LNCAP (cell line): ENCODE data around the gene PCNA.

Source experiments
- TF ChIP-seq, protein P1 (sequence below): fragments of 450-650 bp; IDR thresholded peaks from 2 replicates; pipeline ENCODE4 v1.5.1; 2017; ENCODE audit warnings: mild to moderate bottlenecking

Gene PCNA

DNA sequence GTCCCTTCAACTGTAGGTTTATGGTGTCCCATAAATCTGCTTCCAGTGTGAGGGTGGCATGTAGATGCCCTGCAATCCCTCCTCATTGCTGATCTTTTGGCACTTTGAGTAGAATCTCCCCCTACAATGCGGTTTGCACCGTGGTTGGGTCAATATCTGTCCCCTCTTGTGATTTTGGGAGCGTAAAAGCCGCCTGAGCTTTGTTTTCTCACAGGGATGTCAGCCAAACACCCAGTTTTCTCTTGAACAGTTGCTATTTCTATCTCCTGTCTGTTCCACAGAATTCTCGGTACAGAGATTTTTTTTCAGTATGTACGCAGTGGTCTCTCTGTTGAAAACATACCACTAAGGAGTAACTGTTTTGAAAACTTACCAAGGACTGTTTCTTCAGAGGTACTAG lies 28.8 kb upstream of the PCNA start:
- TF ChIP-seq, protein P1, sequence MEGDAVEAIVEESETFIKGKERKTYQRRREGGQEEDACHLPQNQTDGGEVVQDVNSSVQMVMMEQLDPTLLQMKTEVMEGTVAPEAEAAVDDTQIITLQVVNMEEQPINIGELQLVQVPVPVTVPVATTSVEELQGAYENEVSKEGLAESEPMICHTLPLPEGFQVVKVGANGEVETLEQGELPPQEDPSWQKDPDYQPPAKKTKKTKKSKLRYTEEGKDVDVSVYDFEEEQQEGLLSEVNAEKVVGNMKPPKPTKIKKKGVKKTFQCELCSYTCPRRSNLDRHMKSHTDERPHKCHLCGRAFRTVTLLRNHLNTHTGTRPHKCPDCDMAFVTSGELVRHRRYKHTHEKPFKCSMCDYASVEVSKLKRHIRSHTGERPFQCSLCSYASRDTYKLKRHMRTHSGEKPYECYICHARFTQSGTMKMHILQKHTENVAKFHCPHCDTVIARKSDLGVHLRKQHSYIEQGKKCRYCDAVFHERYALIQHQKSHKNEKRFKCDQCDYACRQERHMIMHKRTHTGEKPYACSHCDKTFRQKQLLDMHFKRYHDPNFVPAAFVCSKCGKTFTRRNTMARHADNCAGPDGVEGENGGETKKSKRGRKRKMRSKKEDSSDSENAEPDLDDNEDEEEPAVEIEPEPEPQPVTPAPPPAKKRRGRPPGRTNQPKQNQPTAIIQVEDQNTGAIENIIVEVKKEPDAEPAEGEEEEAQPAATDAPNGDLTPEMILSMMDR: no peak

DNA sequence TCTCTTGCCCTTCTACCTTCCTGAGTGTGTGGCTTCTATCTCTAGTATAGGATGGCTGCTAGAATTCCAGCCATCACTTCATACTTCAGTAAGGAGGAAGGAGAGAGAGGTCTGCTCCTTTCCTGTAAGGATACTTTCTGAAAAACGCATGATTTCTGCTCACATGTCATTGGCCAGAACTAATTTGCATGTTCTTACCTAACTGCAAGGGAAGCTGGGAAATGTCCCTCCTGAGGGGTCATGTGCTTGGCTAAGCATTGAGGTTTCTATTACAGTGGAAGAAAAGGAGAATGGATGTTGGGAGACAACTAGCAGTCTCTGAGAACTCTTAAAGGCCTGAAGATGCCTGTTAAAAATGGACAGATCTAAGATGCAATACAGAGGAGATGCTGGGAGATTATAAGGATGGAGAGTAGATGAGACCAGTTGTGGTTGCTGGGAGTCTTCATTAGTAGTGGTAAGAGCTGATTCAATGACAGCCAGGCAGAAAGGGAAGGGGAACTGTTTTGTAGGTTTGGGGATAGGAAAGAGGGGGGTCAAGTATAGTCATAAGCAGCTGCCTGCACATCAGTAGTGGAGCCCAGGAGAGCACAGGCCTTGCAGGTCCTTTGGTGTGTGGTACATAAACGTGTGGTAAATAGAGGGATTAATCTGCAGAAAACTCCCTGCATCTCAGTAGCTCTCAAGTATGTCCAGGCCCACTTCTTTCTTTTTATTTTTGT lies 27.3 kb upstream of the PCNA start:
- TF ChIP-seq, protein P1: no peak

DNA sequence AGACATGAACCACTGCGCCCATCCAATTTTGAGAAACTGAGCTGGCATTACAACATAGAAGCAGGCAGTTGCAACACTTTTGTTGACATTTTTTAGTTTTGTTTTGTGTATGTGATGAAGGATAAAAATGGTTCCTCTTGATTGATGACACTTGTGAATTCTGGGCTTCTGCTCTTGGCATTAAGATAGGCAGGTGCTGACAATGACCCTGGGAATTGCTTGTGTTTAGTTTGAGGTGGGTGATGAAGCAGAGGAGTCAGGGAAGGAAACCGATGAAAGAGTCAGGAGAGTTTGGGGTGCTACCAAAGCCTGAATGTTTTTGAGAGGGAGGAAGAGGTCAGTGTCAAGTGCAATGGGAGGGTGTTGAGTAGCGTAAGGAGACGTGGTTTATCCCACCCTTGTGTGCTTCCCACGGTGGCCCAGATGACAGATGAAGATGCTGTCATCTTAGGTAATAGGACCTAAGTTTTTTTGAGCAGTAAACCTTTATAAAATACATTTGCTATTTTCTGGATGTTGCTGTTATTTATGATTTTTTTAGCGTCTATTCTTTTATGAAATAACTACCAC lies 26.4 kb upstream of the PCNA start:
- TF ChIP-seq, protein P1: no peak

DNA sequence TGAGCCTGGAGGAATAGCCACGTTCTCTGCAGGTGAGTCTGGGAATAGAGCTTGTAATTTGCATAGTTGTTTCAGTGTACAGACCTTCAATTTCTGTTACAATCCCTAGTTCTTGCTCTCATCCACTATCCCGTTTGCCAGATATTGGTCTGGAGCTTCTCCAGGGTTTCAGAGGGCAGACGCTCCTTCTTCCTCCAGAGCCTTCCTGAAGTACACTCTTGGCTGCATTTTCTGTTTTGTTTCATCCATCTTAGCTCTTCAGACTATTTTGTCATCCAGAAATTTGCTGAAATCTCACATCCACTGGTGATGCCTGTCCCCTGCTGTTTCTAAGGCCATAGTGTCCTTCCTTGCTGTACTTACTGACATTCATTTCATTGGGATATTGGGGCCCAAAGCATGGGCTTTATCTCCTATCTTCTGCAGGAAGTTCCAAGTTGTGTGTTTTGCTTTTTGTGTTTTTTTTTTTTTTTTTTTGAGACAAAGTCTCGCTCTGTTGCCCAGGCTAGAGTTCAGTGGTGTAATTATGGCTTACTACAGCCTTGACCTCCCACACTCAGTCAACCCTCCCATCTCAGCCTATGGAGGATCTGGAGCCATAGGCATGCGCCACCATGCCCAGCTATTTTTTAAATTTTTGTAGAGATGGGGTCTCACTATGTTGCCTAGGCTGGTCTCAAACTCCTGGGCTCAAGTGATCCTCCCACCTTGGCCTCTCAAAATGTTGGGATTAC lies 25.8 kb upstream of the PCNA start:
- TF ChIP-seq, protein P1: no peak

DNA sequence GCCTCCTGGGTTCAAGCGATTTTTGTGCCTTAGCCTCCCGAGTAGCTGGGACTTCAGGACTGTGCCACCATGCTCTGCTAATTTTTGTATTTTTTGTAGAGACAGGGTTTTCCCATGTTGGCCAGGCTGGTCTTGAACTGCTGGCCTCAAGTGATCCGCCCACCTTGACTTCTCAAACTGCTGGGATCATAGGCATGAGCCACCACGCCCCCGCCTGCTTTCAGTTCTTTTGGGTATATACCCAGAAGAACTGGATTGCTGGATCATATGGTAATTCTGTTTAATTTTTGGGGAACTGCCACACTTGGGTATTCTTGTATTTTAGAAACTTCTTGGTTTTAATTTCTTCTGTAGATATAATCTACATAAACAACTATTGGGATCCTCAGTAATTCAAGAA lies 24.1 kb upstream of the PCNA start:
- TF ChIP-seq, protein P1: no peak

DNA sequence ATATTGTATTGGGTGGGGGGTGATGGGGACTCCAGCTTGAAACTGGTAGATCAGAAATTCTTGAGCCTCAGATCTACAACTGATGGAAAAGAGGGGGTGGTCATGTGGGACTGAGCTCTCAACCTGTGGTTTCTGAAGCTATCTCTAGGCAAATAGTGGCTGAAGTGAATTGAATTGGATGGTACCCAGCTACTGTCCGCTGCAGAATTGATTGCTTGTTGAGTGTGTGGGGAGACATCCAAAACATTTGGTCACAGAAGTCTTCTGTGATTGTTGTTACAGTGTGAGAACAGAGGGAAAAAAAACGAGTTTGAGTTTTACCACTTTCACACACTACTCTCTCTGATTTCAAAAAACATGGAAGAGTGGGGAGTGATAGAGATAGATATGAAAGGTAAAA lies 21.9 kb upstream of the PCNA start:
- TF ChIP-seq, protein P1: no peak

DNA sequence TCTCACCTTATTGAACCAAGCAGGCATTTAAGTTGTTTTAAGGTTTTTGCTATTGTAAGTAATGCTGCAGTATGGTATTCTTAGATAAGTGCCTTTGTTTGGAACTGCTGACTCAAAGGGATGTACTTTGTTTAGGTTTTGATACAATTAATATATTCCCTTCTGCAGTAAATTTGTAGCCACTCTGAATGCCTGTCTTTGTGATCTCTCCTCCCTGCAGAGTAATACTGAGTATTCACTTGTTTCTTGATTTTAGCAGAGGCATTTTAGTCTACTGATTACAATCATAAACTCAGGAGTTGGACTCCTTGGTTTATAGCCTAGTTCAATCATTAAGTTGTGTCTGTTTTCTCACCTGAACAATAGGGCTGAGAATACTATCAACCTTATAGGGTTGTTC lies 20.4 kb upstream of the PCNA start:
- TF ChIP-seq, protein P1: no peak
